SKM-1 treated with dmso at 0.1 percent for 144 hours (cell line): ENCODE results near the gene TH.

Experiments used
- DNase-seq: peaks from one replicate; lab custom pipeline; 2025; ENCODE audit not compliant: unreplicated experiment; lab: John Stamatoyannopoulos, UW

Gene TH

DNA sequence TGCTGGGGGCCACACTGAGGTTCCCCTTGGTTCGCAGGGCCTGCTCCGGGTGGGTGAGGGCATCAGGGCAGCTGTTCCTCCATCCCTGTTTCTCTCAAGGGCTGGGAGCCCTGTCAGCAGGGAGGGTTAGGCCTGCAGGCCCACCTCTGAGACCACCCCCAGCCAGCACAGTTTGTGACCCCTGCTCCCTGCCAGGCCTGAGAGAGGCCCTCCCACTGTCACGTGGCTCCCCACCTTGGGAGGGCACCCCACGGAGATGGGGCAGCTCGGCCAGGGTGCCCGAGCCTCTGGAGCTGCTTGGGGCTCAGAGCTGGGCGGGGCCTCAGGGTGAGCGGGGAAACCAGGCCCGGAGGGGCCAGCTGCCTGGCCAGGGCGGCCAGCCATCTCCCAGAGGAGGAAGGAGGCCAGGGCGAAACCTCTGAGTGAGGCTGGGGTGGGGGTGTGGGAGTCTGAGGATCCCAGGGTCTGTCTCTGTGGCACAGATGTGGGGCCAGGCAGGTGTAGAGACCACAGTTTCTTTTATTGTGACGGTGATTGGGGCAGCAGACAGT, 8.1 kb downstream of the TH start:
- no peak for DNase-seq

DNA sequence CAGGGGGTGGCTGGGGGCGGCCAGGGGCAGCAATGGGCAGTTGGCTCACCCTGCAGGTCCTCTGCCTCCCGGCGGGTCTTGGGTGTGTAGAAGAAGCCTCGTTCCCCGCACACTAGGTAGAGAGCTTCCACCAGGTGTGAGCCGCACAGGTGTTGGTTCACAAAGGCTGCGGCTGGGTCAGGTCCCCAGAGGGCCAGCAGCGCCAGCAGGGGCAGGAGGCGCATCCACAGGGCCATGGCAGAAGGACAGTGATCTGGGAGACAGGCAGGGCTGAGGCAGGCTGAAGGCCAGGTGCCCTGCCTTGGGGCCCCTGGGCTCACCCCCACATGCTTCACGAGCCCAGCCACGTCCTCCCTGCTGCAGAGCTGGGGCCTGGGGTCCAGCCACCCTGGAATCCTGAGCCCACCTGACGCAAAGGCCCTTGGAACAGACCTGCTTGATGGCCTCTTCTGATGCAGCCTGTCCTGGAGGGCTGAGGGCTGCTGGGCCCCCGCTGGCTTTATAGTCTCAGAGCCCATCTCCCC, 10.8 kb downstream of the TH start, which contains the start of gene INS:
Gene INS, minus strand, starts transcription at position 474 of the 524 bp plus-strand sequence. Its CDS starts 238 bp downstream, at position 236.
- DNase-seq, result no peak

DNA sequence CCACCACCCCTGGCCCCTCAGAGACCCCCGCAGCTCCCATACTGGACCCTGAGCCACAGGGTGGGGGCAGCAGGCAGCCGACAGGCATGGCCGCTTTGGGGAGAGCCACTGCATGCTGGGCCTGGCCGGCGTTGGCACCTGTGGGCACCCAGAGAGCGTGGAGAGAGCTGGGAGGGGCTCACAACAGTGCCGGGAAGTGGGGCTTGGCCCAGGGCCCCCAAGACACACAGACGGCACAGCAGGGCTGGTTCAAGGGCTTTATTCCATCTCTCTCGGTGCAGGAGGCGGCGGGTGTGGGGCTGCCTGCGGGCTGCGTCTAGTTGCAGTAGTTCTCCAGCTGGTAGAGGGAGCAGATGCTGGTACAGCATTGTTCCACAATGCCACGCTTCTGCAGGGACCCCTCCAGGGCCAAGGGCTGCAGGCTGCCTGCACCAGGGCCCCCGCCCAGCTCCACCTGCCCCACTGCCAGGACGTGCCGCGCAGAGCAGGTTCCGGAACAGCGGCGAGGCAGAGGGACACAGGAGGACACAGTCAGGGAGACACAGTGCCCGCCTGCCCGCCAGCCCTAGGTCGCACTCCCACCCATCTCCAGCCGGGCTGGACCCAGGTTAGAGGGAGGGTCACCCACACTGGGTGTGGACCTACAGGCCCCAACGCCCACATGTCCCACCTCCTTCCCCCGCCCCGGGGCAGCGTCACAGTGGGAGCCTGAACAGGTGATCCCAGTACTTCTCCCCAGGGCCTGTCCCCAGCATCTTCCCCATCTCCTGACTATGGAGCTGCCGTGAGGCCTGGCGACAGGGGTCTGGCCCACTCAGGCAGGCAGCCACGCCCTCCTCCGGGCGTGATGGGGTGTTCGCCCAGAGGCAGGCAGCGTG, 11.8 kb downstream of the TH start:
- no peak for DNase-seq

DNA sequence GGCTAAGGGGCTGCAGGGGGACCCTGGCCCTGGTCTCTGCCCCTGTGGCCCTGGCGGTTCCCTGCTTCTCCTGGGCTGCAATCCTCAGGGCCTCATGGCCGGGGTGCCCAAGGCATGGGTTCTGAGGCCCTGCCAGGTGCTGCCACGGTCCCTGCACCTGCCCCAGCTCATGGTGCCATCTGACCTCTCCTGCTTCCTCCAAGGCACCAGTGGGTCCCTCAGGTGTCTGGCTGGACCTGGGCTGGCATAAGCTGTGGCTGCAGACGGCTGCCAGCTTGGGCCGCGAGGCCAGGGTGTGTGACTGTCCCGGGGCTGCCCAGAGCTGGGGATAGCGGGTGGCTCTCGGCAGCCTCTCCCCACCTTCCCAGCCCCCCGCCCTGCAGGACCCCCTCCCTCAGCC, 12.6 kb downstream of the TH start:
- no peak for DNase-seq

DNA sequence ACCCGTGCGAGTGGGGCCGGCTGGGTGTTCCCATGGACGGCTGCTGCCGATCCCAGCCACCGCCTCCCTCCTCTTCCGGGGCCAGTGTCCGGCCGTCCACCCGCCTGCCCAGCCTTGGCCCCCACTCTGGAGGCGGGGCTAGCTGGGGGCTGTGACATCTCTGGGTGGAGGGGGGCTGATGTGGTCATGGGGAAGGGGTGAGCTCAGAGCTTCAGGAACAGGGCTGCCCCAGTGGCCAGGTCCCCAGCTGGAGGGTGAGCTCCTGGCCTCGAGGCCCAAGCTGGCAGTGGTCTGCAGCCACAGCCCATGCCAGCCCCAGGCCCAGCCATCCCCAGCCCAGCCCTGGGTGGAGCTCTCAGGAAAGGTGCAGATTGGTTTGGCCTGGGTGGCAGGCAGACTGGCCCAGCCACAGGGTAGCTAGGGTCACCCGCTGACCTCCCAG, 13.3 kb downstream of the TH start:
- DNase-seq, result no peak

DNA sequence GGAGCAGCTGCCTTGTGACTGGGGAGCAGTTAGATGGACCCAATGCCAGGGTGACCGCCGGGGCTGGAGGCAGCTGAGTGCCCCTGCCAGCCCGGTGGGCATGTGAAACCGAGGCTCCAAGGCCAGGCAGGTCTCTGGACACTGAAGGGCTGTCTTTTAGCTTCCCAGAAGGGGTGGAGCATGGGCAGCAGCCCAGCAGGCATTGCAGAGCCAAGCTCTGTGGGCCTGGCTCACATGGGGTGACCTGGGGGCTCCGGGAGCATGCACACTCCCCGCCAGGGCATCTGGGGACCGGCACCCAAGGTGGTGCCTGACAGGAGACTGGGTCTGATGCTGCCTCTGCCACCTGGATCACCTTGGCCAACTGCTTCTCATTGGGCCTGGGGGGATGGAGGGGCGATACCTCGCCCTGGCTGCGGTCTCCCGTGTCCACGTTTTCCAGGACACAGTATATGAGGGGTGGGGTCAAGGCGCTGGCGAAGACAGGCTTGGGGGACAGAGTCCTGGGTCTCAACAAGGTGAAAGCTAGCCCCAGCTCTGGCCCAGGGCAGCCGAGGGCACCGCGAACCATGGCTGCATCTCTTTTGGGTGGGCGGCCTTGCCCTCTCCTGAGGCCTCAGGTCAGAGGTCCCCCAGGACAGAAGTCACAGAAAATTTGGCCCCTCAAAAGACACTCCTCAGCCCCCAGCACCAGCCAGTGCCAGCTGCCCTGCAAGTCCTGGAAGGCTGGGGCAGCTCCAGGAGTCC, 14.1 kb downstream of the TH start:
- DNase-seq, result no peak

DNA sequence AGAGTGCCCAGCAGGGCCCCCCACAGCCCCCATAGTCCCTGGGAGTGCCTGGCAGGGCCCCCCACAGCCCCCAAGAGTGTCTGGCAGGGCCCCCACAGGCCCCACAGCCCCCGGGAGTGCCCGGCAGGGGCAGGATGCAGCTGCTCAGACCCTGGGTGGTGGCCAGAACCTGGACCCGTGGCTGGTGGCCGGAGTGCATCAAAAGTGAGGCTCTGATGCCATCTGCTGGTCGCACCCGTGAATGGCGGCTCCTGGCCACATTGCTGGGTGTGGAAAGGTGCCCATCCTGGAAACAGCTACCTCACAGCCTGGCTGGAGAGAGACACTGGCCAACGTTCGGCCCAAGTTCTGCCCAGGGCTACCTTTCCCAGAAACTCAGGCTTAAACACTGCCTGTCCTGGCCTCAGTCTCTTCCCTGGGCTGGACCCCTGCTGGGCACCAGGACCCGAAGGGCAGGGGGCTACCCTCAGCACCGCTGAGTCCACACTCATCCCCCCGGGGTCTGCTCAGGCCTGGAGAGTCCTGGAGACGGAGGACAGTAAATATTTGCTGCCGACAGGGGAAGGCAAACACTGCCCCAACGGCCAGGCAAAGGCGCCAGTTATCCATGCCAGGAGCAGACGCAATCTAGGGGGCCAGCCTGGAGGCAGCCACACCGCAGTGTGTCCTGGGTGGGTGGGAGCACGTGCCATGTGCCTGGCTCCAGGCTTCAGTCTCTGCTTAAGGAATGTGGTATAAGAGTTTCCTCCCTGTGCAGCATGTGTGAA, 15.0 kb downstream of the TH start:
- peak; percentile 35 for DNase-seq

DNA sequence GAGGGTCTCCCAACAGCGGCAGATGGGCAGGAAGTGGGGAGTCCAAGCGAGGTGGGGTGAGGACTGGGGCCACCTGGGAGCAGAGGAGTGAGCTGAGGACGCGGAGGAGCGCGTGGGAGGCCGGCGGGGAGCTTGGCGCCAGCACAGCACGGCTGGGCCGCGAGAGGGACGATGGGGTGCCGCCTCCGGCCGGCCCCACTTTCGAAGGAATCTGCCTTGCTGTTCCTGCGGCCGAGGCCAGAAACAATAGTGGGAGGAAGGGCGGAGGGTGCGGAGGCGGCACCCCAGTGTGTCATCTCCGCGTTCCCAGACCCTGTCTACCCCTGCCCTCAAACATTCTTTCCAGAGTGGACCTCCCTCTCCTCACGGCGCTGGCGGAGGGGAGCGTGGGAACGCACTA, 16.1 kb downstream of the TH start:
- no peak for DNase-seq

DNA sequence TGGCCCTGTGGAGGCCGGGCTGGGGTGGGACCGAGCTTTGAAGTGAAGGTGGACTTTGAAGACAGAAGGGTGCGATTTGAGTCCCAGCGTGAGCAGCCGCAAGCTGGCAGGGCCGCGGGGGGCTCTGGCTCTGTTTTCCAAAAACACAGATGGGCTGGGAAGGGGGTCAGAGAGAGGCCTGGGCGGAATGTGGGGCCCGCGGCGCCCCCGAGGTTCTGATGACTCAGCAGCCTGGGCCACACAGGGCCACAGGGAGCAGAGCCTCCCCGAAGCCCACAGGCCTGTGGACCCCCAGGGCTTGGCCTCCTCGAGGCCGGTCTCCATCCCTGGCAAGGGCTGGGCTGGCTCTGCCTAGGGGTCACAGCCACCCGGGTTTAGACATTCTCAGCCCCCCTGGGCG, 16.7 kb downstream of the TH start:
- DNase-seq, result no peak

DNA sequence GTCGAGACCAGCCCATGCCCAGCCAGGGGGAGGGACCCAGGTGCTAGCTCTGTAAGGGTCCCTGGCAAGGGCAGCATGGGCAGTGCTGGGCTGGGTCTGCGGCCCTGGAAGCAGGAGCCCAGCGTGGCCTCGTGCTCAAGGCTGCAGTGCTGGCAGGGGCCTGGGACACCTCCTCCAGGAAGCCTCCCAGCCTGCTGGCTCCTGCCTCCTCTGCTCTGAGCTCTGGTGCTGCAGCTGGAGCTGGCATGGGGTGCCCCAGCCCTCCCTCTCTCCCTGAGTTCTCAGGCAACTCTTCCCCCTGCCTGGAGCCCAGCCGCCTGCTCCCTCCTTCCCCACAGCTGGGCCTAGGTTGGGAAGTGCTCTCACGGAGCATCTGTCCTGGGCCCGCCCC, 17.4 kb downstream of the TH start:
- no peak for DNase-seq

DNA sequence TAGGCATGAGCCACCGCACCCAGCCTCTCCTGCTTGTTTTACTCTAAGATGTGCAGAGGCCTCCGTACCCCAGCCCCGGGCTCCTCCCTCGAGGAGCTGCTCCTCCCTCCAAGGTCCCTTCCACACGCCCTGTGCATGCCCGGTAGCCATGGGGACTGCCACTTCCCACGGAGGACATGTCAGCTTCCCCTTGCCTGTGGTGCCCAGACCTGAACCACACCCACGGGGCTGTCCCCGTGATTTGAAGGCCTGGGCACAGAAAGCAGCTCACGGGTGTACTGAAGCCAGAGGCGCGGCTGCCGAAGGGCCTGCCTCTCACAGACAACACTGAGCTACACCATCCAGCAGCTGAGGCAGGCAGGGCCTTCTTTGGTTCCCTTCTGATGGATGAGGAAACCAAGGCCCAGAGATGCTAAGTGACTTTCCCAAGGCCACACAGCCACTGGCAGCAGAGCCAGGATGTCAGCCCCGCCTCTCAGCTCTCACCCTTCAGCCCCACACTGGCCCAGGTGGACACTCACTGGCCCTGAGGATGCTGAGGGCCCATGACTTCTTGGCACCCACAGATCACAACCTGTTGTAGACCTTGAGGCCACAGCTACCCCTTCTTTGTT, 17.9 kb downstream of the TH start:
- no peak for DNase-seq

DNA sequence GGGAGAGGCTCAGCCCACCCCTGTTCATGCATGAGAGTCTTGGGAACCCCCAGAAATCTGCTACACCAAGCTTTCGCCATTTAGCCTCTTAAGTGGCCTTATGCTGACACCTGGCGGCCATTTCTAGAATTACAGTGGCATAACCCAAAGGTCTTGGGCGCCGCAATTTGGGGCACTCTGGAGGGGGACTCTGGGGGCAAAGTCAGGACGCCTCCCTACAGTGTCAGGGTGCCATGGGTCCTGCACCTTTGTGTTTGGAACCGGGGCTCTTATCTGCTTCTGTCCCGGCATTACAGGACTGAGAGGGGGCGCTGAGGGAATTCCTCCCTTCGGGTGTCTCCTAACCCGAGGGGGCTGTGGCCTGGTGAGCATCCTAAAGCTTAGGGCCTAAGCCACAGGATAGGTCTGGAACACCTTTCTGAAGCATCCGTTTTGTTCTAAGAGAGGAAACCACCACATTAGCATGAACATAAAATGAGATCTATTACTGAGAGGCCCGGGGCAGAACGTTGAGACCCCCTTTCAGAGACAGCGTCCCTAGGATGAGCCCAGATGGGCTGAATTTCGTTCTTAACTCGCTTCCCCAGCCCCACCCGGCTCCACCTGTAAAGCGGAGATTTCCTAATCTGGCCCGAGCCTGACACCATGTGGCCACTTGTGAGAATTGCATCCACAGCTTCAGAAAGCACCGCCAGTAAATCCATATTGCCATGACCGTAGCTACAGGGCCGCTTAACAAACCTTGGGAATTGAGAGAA, 19.9 kb downstream of the TH start:
- DNase-seq, result peak; percentile 35

DNA sequence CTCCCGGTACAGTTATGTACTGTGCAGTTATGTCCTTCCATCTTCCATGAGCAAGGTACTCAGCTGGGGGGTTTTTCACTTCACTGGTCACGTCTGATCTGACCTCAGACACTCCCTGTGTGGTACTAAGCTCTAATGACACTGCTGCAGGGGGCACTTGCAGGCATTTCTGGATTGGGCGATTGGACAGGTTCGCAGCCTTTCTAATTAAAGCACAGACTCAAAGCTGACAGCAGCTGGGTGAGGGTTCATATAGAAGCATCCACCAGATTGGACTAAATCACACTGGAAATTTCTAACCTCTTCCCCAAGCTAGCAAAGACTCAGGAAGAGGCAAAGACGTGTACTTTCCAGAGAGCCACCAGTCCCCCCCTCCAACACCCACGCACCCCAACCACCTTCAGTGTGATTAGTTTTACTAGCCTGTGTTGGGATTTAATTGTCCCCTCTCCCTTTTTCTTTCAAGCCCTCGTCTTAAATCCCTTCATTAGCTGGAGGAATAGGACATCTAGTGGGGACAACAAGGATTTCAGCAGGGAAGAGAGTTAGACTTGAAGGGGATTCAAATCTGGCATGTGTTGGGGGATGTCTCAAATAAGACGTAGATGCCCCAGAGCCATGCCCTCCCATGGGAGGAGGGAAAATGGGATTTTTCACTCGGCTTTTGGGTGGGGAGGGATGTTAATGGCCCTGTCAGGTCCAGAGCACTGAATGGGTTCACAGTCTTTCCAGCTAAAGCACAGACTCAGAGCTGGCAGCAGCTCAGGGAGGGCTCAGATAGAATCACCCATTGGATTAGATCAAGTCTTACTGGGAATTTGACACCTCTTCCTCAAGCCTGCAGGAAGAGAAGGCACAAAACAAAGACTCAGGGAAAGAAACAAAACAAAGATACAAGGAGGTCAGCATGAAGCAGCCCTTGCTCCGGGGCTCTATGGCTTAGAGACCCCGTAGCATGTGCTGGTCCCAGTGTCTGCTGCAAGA, 21.5 kb downstream of the TH start:
- DNase-seq, result no peak

DNA sequence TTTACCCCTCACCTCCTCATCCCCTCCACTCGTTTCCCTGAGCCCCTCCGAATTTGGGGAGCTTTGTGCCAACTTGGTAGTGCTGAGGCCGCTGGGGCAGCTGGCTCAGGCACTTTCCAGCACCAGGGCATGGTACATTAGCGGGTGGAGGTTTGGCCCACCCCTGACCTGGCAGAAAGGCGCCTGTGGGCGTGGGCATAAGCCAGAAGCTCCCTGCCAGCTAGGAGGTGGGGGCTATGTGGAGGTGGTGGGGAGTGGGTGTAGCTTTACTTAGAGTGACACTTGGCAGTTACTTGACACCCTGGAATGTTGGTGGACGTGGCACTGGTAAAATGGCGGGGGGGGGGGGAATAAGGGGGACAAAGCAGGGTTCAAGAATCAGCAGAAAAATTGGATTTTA, 22.2 kb downstream of the TH start:
- DNase-seq, result no peak

DNA sequence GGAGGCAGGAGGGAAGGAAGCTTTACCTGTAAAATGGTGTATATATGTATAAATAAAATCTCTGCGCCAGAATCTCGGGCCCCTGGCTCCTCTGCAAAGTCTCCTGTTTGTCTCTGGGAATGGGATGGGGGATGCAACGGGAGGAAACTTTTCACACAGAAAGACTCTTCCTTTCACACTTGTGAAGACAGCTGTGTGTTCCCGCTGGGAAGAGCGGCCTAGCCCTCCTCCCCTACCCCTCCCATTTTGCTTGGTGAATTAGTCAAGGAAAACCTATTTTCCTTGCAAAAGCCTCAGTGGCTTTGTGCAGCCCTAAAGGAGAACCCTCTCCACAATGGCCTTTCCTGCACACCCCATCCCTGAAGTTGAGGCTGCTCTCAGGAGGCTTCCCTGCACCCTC, 23.0 kb downstream of the TH start:
- no peak for DNase-seq

DNA sequence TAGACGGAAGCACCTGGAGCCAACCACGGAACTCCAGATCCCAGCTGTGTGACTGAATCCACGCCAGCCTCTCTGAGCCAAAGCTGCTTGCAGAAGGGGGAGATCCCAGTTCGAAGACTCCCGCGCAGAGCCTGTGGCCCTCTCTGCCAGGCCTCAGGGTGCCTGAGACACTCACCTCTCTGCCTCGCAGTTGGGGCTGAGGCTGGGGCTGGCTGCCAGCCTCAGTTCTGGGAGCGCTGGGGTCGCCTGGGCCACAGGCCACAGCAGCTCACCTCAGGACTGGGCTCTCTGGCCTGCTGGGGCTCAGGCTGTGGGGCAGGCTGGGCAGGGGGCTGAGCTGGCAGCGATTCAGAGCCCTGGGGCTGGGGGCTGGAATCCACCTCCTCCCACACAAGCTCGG, 24.2 kb downstream of the TH start:
- DNase-seq, result no peak

DNA sequence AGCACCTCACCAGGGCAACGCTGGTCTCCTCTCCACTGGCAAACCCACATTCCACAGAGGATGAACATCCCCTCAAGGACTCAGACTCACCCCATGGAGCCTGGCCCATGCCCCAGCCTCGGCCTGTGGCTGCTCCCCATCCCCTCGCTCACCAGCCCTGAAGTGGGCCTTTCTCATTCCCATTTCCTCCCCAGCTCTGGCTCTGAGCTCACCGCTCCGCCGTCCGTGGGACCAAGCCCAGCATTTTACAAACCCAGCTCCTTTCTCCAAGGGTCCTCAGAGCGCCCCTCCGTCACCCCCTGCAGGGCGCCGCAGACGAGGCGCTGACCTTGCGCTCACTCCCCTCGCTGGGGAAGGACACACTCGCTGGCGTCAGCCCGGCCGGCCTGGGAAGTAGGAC, 25.6 kb downstream of the TH start:
- DNase-seq, result no peak

DNA sequence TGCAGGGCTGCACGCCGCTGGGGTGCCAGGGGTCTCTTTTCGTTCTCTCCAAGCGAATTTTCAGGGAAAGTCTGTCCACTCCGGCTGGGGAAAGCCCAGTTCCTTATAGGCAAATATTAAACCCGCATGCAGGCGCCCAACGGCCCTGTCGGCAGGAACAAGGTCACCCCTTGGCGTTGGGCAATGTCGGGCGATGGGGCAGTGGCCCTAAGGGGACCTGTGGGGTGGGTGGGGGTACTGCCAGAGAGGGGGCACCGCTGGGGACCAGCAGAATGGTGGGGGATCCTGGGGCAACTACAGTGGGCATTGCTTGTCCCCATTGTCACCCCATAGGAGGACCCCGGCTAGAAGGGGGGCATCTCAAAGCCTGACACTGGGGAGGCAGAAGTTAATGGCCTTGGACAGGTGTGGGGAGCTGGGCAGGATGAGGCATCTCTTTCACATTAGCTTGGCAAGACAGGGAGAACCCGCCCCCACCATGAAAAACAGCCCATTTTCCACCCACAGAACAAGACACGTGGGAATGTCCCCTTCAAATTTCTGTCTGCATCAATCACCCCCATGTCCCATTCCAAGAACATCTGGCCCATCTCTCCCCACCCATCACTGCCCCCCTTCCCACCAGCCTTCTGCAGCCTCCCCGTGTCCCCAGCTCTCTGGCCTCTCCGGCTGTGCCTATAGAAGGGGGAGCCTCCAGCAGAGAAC, 26.9 kb downstream of the TH start:
- no peak for DNase-seq
